ENCODE results near the gene KISS1.
A peak's percentile ranks its signal among the peaks of the same experiment; 100 is the strongest.

Gene KISS1

GRCh38 chr1:204170494-204171155 lies 25.7 kb downstream of the KISS1 start:
- H3K9me3 Mint-ChIP-seq, result peaks cover 12% of the 10 kb centered on the region
- no peaks in the 10 kb centered on the region for H3K36me3 Mint-ChIP-seq (ENCODE audit: low read depth)
- peaks cover 5% of the 10 kb centered on the region for H3K27me3 Mint-ChIP-seq
- no peak overlapping the region for H3K27ac Mint-ChIP-seq
- H3K4me3 Mint-ChIP-seq, result no peak overlapping the region
- intact Hi-C loops (cut with micrococcal nuclease), result no loop called here
- no peaks in the 10 kb centered on the region for H3K4me1 Mint-ChIP-seq (ENCODE audit: low read depth)

DNA sequence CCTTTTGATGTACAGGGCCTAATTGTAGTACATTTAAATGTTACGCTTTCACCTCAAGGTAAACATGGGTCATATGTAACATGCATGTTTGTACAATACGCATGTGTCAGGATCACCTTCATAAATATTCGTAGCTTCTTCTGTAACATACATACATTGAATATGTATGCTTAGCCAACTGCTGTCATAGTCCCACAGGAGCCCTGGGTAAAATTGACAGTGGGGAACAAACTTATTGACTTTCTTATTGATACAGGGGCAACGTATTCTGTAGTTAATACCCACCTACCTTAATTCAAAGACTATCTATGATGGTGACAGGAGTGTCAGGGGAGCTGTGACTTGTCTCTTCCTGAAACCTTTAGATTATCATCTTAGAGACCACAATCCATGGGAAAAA lies 26.4 kb downstream of the KISS1 start:
- Mint-ChIP-seq H3K9me3 (peaks cover 12% of the 10 kb centered on the region), H3K27ac (no peak overlapping the region), H3K4me3 (no peak overlapping the region), H3K36me3 (ENCODE audit: low read depth) (no peaks in the 10 kb centered on the region), H3K27me3 (peaks cover 5% of the 10 kb centered on the region), H3K4me1 (ENCODE audit: low read depth) (no peaks in the 10 kb centered on the region)
- intact Hi-C loops (cut with micrococcal nuclease), result no loop called here

GRCh38 chr1:204167730-204168129 lies 28.6 kb downstream of the KISS1 start:
- Mint-ChIP-seq H3K9me3 (peaks cover 12% of the 10 kb centered on the region), H3K27me3 (peaks cover 5% of the 10 kb centered on the region), H3K27ac (no peak overlapping the region), H3K36me3 (ENCODE audit: low read depth) (no peaks in the 10 kb centered on the region), H3K4me3 (no peak overlapping the region), H3K4me1 (ENCODE audit: low read depth) (no peaks in the 10 kb centered on the region)
- intact Hi-C loops (cut with micrococcal nuclease), result no loop called here

DNA sequence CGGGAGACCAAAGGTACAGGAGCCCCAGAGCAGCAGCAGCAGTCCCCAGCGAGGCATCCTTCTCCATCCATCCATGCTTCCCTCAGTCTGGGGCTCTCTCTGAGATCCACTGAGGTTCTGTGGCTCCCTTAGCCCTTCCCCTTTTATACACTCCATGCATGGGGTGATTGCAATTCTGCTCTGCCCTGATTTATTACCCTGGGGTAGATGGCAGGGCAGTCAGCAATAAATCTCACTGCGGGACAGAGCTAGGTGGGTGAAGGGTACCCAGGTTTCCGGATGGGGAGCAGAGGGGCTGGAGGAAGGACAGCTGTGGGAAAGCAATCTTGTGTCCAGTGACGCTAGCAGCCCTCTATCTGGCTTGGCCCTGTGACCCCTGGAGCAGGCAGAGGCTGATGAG lies 30.1 kb downstream of the KISS1 start, which contains the start of gene REN:
Gene REN, minus strand, starts transcription at position 119 of the 400 bp plus-strand sequence. Its CDS starts 44 bp downstream, at position 75.
- Mint-ChIP-seq H3K4me3 (no peak within 1 kb of the TSS), H3K36me3 (ENCODE audit: low read depth) (no peaks in the 10 kb centered on the region), H3K27ac (no peak within 1 kb of the TSS), H3K9me3 (peaks cover 12% of the 10 kb centered on the region), H3K4me1 (ENCODE audit: low read depth) (no peaks in the 10 kb centered on the region), H3K27me3 (peaks cover 10% of the 10 kb centered on the region)
- intact Hi-C loops (cut with micrococcal nuclease), result no loop called here

- no peak overlapping the region for H3K27ac Mint-ChIP-seq
- intact Hi-C loops (cut with micrococcal nuclease), result loop anchor here (1.0 kb wide), 3 partner anchors 45 to 236 kb away; no protein-coding TSS in a partner anchor
These were observed 33.7 kb downstream of the KISS1 start for GRCh38 chr1:204162494-204163074.

DNA sequence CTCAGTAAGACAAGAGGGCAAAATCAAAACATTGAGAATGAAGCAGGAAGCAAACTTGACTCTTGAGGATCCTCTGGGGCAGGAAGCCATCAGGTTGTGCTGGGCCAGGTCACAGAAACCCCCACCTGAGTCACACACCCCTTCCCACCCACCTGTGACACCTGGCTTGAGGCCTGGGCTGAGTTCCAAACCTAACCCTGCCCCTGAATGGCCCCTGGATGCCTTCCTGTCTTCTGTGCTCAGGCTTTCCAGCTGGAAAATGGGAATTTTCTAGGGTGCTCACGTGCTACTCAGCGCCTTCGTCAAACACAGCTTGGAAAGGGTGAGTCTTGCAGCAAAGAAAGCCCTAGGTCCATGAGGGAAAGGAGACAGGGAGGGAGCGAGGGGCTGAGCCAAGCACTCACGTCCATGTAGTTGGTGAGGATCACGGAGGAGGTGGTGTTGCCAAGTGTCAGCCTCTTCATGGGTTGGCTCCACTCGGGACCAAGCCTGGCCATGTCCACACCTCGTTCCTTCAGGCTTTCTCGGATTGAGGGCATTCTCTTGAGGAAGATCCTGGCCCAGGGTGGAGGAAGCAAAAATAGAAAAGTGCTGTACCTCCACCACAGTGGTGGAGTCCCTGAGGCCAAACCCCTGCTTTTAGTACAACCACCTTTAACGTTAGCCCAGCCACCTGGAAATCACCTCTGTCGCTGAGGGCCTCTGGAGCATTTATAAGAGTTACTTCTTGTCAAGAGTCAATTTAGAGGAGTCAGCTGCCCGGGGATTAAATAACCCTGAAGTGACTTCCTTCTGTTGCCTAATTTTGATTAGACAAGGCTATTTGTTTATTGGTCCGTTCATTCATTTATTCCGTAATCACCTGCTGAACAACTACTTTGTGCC lies 34.4 kb downstream of the KISS1 start:
- peaks cover 17% of the 10 kb centered on the region for H3K27me3 Mint-ChIP-seq
- intact Hi-C loops (cut with micrococcal nuclease), result loop anchor here (1.0 kb wide), 3 partner anchors 45 to 236 kb away; no protein-coding TSS in a partner anchor
- peaks cover 21% of the 10 kb centered on the region for H3K4me1 Mint-ChIP-seq (ENCODE audit: low read depth)
- H3K4me3 Mint-ChIP-seq, result no peak overlapping the region
- no peaks in the 10 kb centered on the region for H3K9me3 Mint-ChIP-seq
- no peak overlapping the region for H3K27ac Mint-ChIP-seq
- H3K36me3 Mint-ChIP-seq (ENCODE audit: low read depth), result no peaks in the 10 kb centered on the region

More at GRCh38 chr1:204162494-204163074, 33.7 kb downstream of the KISS1 start:
- H3K36me3 Mint-ChIP-seq (ENCODE audit: low read depth), result no peaks in the 10 kb centered on the region
- peaks cover 17% of the 10 kb centered on the region for H3K27me3 Mint-ChIP-seq
- no peaks in the 10 kb centered on the region for H3K9me3 Mint-ChIP-seq
- H3K4me1 Mint-ChIP-seq (ENCODE audit: low read depth), result peaks cover 13% of the 10 kb centered on the region
- H3K4me3 Mint-ChIP-seq, result no peak overlapping the region

- Mint-ChIP-seq H3K9me3 (no peaks in the 10 kb centered on the region), H3K27ac (no peak overlapping the region), H3K27me3 (peaks cover 38% of the 10 kb centered on the region), H3K4me1 (ENCODE audit: low read depth) (peaks cover 25% of the 10 kb centered on the region), H3K4me3 (no peak overlapping the region), H3K36me3 (ENCODE audit: low read depth) (no peaks in the 10 kb centered on the region)
- intact Hi-C loops (cut with micrococcal nuclease), result no loop called here
These were observed 38.3 kb downstream of the KISS1 start for GRCh38 chr1:204157962-204158361.

- H3K27ac Mint-ChIP-seq, result no peak overlapping the region
- peaks cover 46% of the 10 kb centered on the region for H3K27me3 Mint-ChIP-seq
- intact Hi-C loops (cut with micrococcal nuclease), result no loop called here
- no peaks in the 10 kb centered on the region for H3K9me3 Mint-ChIP-seq
- H3K36me3 Mint-ChIP-seq (ENCODE audit: low read depth), result no peaks in the 10 kb centered on the region
- no peak overlapping the region for H3K4me3 Mint-ChIP-seq
- peaks cover 33% of the 10 kb centered on the region for H3K4me1 Mint-ChIP-seq (ENCODE audit: low read depth)
These were observed 40.4 kb downstream of the KISS1 start for GRCh38 chr1:204155881-204156280.

DNA sequence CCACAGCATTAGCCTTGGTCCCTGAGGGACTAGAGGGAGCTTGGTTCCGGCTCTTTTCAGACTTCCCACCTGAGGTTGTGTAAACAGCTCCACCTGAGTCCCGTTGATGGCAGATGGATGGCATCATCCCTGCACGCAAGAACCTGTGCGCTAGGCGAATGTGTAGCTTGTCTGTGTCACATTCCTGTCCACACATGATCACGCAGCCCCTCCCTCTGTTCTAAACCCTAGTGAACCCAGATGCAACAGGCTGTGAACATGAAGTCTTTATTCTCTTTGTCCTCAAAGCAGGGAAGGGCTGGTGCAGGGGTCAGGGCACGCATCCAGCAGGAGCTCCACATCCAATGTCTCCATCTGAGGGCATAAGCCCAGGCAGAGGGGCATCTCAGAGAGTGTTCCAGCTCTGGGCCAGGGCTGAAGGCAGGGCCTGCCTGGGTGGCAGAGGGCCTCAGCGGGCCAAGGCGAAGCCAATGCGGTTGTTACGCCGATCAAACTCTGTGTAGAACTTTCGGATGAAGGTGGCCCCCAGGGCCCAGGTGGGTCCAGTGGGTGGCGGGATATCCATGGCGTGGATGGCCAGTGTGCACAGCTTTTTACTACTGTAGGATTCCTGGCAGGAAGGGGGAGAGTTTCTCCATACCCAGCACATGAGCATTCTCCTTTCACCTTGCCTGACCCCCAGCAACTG lies 41.6 kb downstream of the KISS1 start:
- H3K36me3 Mint-ChIP-seq (ENCODE audit: low read depth), result no peaks in the 10 kb centered on the region
- no peak overlapping the region for H3K27ac Mint-ChIP-seq
- H3K27me3 Mint-ChIP-seq, result peaks cover 56% of the 10 kb centered on the region
- H3K4me1 Mint-ChIP-seq (ENCODE audit: low read depth), result peaks cover 33% of the 10 kb centered on the region
- no peak overlapping the region for H3K4me3 Mint-ChIP-seq
- intact Hi-C loops (cut with micrococcal nuclease), result no loop called here
- H3K9me3 Mint-ChIP-seq, result no peaks in the 10 kb centered on the region

- Mint-ChIP-seq H3K27ac (no peak overlapping the region), H3K36me3 (ENCODE audit: low read depth) (no peaks in the 10 kb centered on the region), H3K4me3 (no peak overlapping the region), H3K4me1 (ENCODE audit: low read depth) (peaks cover 31% of the 10 kb centered on the region), H3K9me3 (no peaks in the 10 kb centered on the region), H3K27me3 (peaks cover 57% of the 10 kb centered on the region)
- intact Hi-C loops (cut with micrococcal nuclease), result no loop called here
These were observed 42.6 kb downstream of the KISS1 start for GRCh38 chr1:204153667-204154066.

DNA sequence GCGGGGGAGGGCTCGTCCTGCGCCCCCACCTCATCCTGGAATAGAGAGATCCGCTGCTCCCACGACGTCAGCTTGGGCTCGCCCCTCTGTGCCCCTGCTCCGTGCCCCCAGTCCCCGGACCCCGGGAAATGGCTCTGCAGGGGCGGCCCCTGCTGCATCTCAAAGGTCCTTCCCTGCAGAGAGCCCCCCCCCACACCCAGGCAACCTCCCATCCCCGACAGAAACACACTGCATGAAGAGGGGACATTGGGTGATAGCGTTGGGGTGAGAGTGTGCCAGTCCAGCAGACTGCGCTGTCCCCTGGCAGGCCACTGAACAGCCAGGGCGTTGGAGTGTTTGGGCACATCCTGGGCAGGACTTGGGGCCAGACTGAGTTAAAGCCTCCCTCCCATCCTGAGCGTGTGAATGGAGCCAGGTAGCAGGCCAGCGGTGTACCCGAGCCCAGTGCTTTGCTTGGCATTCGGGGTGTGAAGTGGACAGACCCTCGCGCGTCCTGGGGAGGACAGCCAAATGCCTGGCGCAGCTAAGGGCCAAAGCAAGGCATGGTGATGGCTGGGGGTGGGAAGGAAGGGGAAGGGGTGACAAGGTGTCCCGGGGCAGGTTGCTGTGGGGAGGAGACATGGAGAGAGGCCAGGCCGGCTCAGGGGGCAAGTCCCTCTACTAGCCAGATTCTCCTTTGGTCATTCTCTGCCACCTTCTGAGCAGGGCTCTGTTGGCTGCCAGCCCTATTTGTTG lies 43.8 kb downstream of the KISS1 start:
- intact Hi-C loops (cut with micrococcal nuclease), result no loop called here
- no peaks in the 10 kb centered on the region for H3K36me3 Mint-ChIP-seq (ENCODE audit: low read depth)
- H3K4me1 Mint-ChIP-seq (ENCODE audit: low read depth), result peaks cover 19% of the 10 kb centered on the region
- no peaks in the 10 kb centered on the region for H3K9me3 Mint-ChIP-seq
- peak overlapping the region; percentile 71 for H3K4me3 Mint-ChIP-seq
- H3K27ac Mint-ChIP-seq, result no peak overlapping the region
- peaks cover 56% of the 10 kb centered on the region for H3K27me3 Mint-ChIP-seq

DNA sequence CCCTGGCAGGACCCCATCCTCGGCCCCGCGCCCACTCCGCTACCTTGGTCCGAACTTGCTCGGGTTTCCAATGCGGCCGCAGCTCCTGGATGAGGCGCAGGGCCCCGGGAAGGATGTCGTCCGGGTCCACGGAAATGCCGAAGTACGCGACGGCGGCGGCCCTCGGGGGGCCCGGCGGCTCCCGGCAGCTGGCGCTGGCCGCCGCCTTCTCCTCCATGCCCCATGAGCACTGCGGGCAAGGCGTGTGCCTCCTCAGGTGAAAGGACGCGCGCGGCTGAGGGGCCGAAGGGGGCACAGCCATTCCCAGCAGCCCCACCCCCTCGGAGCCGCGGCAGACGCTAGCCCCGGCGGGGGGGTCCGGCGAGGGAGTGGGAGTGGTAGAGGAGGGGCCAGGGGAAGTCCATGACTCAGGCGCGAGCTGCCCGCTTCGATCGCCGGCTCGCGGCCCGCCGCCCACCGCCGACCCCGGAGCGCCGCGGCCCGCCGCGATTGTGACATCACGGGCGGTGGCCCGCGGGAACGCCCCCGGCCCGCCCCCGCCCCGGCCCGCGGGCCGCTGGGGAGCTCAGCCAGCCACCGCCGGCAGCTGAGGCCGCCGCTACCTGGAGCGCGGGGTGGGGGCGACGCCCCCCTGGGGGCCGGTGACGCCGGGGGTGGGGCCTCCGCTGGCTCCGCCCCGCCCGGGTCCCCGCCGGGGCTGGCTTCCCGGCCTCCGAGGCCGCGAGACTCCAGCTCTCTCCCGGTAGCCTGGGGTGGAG lies 44.6 kb downstream of the KISS1 start, which contains the start of gene ETNK2:
Gene ETNK2, minus strand, starts transcription at position 493 of the 758 bp plus-strand sequence. Its CDS starts 192 bp downstream, at position 301.
- no peaks in the 10 kb centered on the region for H3K36me3 Mint-ChIP-seq (ENCODE audit: low read depth)
- intact Hi-C loops (cut with micrococcal nuclease), result no loop called here
- H3K27me3 Mint-ChIP-seq, result peaks cover 53% of the 10 kb centered on the region
- peaks cover 12% of the 10 kb centered on the region for H3K4me1 Mint-ChIP-seq (ENCODE audit: low read depth)
- H3K27ac Mint-ChIP-seq, result no peak within 1 kb of the TSS
- peak within 1 kb of the TSS; percentile 71 for H3K4me3 Mint-ChIP-seq
- no peaks in the 10 kb centered on the region for H3K9me3 Mint-ChIP-seq
